HepG2 (cell line): Measurements from ENCODE around the gene IL1A. TPM values are rescaled to one million over a fixed set of nuclear protein-coding genes. Genes with fewer than 3 reads are reported as not detected.

ENCODE experiments used
- ATAC-seq: fragments of 200-7000 bp; cut with Tn5 transposase; 3 replicates; pipeline ENCODE4 v1.9.1; 2020; ENCODE audit warnings: mild to moderate bottlenecking, moderate library complexity
- BruUV-seq: library from RNA; stranded (reverse); fragments of 400-500 nt; replicated peaks from 2 replicates; lab custom pipeline; 2021; lab: Mats Ljungman, UMichigan
- CTCF ChIA-PET: fragments of 300-600 bp; formaldehyde crosslinking; extraction: SDS; loops from one replicate; lab custom pipeline; 2021; ENCODE audit warnings: low total read pairs, inconsistent platforms, low intra/inter-chr PET ratio; lab: Yijun Ruan, JAX
- POLR2A ChIA-PET: fragments of 350-600 bp; sonication (Branson Sonifier 250); formaldehyde crosslinking; loops from one replicate; lab custom pipeline; 2020; ENCODE audit warnings: antibody characterized with exemption, inconsistent platforms; lab: Yijun Ruan, JAX
- DNase-seq: peaks from one replicate; pipeline ENCODE4 v3.0.0-alpha.2; 2015; ENCODE audit warnings: low spot score
- FAIRE-seq: peaks from 3 replicates; lab custom pipeline; 2011; peaks lifted over from hg19 to GRCh38; lab: Jason Lieb, UNC
- H2AFZ ChIP-seq: one replicate; pipeline ENCODE4 v1.6.1; 2011; ENCODE audit warnings: low read length, inconsistent platforms
- H3K27ac ChIP-seq: fragments of 300-600 bp; 3 replicates; pipeline ENCODE4 v1.8.0; 2011; ENCODE audit warnings: mixed run types, mild to moderate bottlenecking, mixed read lengths, low read length, inconsistent platforms; ENCODE audit not compliant: insufficient read depth; ENCODE audit errors: extremely low read length
- H3K27me3 ChIP-seq, 2 experiments: fragments of 200-600 bp in 1 of 2; 2 replicates in 1 of 2; 3 replicates in 1 of 2; pipeline versions ENCODE4 v1.6.0 to v1.8.0; 2011; ENCODE audit warnings: low read length in 2 of 2, mild to moderate bottlenecking in 2 of 2, moderate library complexity in 2 of 2, inconsistent platforms in 1 of 2; ENCODE audit not compliant: insufficient read depth in 2 of 2, control insufficient read depth in 1 of 2
- H3K36me3 ChIP-seq, 2 experiments: fragments of 200-600 bp in 1 of 2; replicated peaks in 1 of 2; 2 replicates in 1 of 2; 3 replicates in 1 of 2; pipeline versions ENCODE4 v1.5.1 to v1.8.0; 2011; ENCODE audit warnings: low read length in 2 of 2, inconsistent platforms in 1 of 2; ENCODE audit not compliant: insufficient read depth in 2 of 2, control insufficient read depth in 1 of 2
- H3K4me1 ChIP-seq: 2 replicates; pipeline ENCODE4 v1.5.1; 2012; ENCODE audit warnings: low read length, inconsistent platforms; ENCODE audit not compliant: insufficient read depth
- H3K4me2 ChIP-seq: 2 replicates; pipeline ENCODE4 v1.6.0; 2011; ENCODE audit warnings: low read depth, low read length, inconsistent platforms
- H3K4me3 ChIP-seq, 3 experiments: fragments of 200-600 bp in 1 of 3; sonication (generic), shearing (Covaris generic) in 1 of 3; replicated peaks in 1 of 3; 2 replicates each; pipeline ENCODE4 v1.5.1; 2011 to 2016; ENCODE audit warnings: low read length in 3 of 3, inconsistent platforms in 2 of 3, low read depth in 2 of 3, mild to moderate bottlenecking in 2 of 3, control low read depth in 1 of 3, mixed read lengths in 1 of 3; ENCODE audit not compliant: insufficient read depth in 1 of 3
- H3K79me2 ChIP-seq: one replicate; pipeline ENCODE4 v1.6.1; 2011; ENCODE audit warnings: low read length, inconsistent platforms; ENCODE audit not compliant: insufficient read depth
- H3K9ac ChIP-seq: 2 replicates; pipeline ENCODE4 v1.6.0; 2011; ENCODE audit warnings: mild to moderate bottlenecking, low read depth, low read length, inconsistent platforms; ENCODE audit not compliant: insufficient read depth
- H3K9me3 ChIP-seq: 2 replicates; pipeline ENCODE4 v1.5.1; 2012; ENCODE audit warnings: mild to moderate bottlenecking, low read length
- H4K20me1 ChIP-seq: 2 replicates; pipeline ENCODE4 v1.6.0; 2011; ENCODE audit warnings: inconsistent platforms, mild to moderate bottlenecking, low read length, moderate library complexity; ENCODE audit not compliant: insufficient read depth
- CREB1 ChIP-seq, 2 experiments: fragments of 450-650 bp in 1 of 2; IDR thresholded peaks; 2 replicates each; pipeline ENCODE4 v1.6.1; 2016 to 2017; ENCODE audit warnings: control low read depth in 1 of 2, mild to moderate bottlenecking in 1 of 2, missing compliant biosample characterization in 1 of 2, missing genetic modification characterization in 1 of 2
- ERF ChIP-seq: IDR thresholded peaks from 2 replicates; pipeline ENCODE4 v1.6.1; 2018; ENCODE audit warnings: missing biosample characterization, missing genetic modification reagents
- FOXO1 ChIP-seq: sonication (generic); formaldehyde crosslinking; IDR thresholded peaks from 2 replicates; pipeline ENCODE4 v1.4.0; 2020; ENCODE audit warnings: missing genetic modification reagents
- JUNB ChIP-seq: sonication (generic); formaldehyde crosslinking; IDR thresholded peaks from 2 replicates; pipeline ENCODE4 v1.8.0; 2022; ENCODE audit warnings: missing genetic modification reagents, mild to moderate bottlenecking, borderline replicate concordance
- NCOA2 ChIP-seq: sonication (generic); formaldehyde crosslinking; IDR thresholded peaks from 2 replicates; pipeline ENCODE4 v1.8.0; 2022; ENCODE audit warnings: inconsistent platforms
- PLRG1 ChIP-seq: fragments of 450-650 bp; conservative IDR thresholded peaks from 2 replicates; pipeline ENCODE4 v1.6.1; 2016
- TBL1XR1 ChIP-seq: fragments of 150-350 bp; IDR thresholded peaks from 2 replicates; pipeline ENCODE4 v1.6.1; 2014; ENCODE audit warnings: borderline replicate concordance, low read length; ENCODE audit not compliant: partially characterized antibody
- TSC22D2 ChIP-seq: sonication (generic); formaldehyde crosslinking; IDR thresholded peaks from 2 replicates; pipeline ENCODE4 v1.5.1; 2020; ENCODE audit warnings: missing genetic modification reagents, mild to moderate bottlenecking, borderline replicate concordance
- WIZ ChIP-seq: sonication (generic); formaldehyde crosslinking; IDR thresholded peaks from 2 replicates; pipeline ENCODE4 v1.5.1; 2020; ENCODE audit warnings: mild to moderate bottlenecking, missing genetic modification reagents
- ZBTB1 ChIP-seq: sonication (generic); formaldehyde crosslinking; IDR thresholded peaks from 2 replicates; pipeline ENCODE4 v1.4.0; 2020; ENCODE audit warnings: missing genetic modification reagents, borderline replicate concordance
- ZNF331 ChIP-seq: sonication (generic); formaldehyde crosslinking; IDR thresholded peaks from 2 replicates; pipeline ENCODE4 v1.4.0; 2020; ENCODE audit warnings: missing genetic modification reagents
- ZNF343 ChIP-seq: sonication (generic); formaldehyde crosslinking; IDR thresholded peaks from 2 replicates; pipeline ENCODE4 v1.4.0; 2020; ENCODE audit warnings: mild to moderate bottlenecking, missing genetic modification reagents
- ZNF44 ChIP-seq: sonication (generic); formaldehyde crosslinking; IDR thresholded peaks from 2 replicates; pipeline ENCODE4 v1.5.1; 2020; ENCODE audit warnings: mild to moderate bottlenecking, missing genetic modification reagents
- ZNF543 ChIP-seq: sonication (generic); formaldehyde crosslinking; IDR thresholded peaks from 2 replicates; pipeline ENCODE4 v1.4.0; 2020; ENCODE audit warnings: mild to moderate bottlenecking, missing genetic modification reagents
- ZNF746 ChIP-seq: sonication (generic); formaldehyde crosslinking; IDR thresholded peaks from 2 replicates; pipeline ENCODE4 v1.8.0; 2022; ENCODE audit warnings: mild to moderate bottlenecking, missing genetic modification reagents
- ZNF816 ChIP-seq: sonication (generic); formaldehyde crosslinking; IDR thresholded peaks from 2 replicates; pipeline ENCODE4 v1.8.0; 2022; ENCODE audit warnings: missing genetic modification reagents, mild to moderate bottlenecking, borderline replicate concordance
- WGBS: methylation state at CpG from one replicate; pipeline ENCODE4 v1.1.6; 2017; ENCODE audit warnings: low lambda C conversion rate; 5-methylcytosine and 5-hydroxymethylcytosine counted together
- in situ Hi-C: cut with HindIII; loops from 2 replicates; pipeline ENCODE4 v1.10.0; 2017; ENCODE audit warnings: low pct_unique_long_range_greater_than_20kb; ENCODE audit not compliant: extremely low pct_ligation_motif_present
- intact Hi-C: fragments of 100-400 bp; cut with micrococcal nuclease; formaldehyde crosslinking; loops from one replicate; pipeline ENCODE4 v1.10.0; 2022; ENCODE audit not compliant: unreplicated experiment
- polyA plus RNA-seq, 8 experiments: library from polyadenylated mRNA; depleted of rRNA in 3 of 8; stranded (reverse) in 7 of 8; unstranded in 1 of 8; fragments of >200 nt; fragmentation: Illumina TruSeq in 4 of 8; extraction: Trizol in 4 of 8; gene quantifications; 2 replicates each; pipeline versions ENCODE4 v1.2.1 to v1.2.3, GENCODE V29; 2011 to 2016; ENCODE audit warnings: low read depth in 4 of 8, missing spikeins in 1 of 8, mixed read lengths in 1 of 8; ENCODE audit not compliant: insufficient read depth in 1 of 8
- total RNA-seq, 5 experiments: library from RNA; depleted of rRNA; stranded (reverse); fragments of >200 nt; fragmentation: Illumina TruSeq; extraction: Trizol; gene quantifications; 2 replicates each; pipeline ENCODE4 v1.2.3, GENCODE V29; 2016; ENCODE audit warnings: low read depth in 1 of 5
- TF ChIP-seq, protein P1 (sequence below): sonication (generic); formaldehyde crosslinking; IDR thresholded peaks from 2 replicates; pipeline ENCODE4 v1.5.0; 2020; ENCODE audit warnings: missing genetic modification reagents
- TF ChIP-seq, protein P2 (sequence below): fragments of 450-650 bp; IDR thresholded peaks from 2 replicates; pipeline ENCODE4 v1.6.1; 2016

The IL1A gene
- total and polyA plus RNA-seq, 2 of the 13 experiments (the other 11 are each of a cell fraction or from before 2014, with no cell fraction given) = not detected

DNA sequence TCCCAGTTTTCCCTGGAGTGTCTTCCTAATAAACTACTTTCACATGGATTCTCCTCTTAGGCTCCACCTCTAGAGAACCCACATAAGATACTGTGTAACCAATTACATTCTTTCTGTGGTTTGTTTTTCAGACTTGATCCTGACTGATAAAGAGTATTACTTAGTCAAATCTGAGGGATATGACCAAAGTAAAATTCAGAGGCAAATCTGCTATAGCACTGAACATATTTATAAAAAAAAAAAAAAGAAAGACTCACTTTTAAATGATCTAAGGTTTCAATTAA lies 33.8 kb downstream of the IL1A start:
- intact Hi-C loops = loop anchor here (2.0 kb wide), 1 partner anchor 14 kb away; the partner anchor contains the start of gene CKAP2L

DNA sequence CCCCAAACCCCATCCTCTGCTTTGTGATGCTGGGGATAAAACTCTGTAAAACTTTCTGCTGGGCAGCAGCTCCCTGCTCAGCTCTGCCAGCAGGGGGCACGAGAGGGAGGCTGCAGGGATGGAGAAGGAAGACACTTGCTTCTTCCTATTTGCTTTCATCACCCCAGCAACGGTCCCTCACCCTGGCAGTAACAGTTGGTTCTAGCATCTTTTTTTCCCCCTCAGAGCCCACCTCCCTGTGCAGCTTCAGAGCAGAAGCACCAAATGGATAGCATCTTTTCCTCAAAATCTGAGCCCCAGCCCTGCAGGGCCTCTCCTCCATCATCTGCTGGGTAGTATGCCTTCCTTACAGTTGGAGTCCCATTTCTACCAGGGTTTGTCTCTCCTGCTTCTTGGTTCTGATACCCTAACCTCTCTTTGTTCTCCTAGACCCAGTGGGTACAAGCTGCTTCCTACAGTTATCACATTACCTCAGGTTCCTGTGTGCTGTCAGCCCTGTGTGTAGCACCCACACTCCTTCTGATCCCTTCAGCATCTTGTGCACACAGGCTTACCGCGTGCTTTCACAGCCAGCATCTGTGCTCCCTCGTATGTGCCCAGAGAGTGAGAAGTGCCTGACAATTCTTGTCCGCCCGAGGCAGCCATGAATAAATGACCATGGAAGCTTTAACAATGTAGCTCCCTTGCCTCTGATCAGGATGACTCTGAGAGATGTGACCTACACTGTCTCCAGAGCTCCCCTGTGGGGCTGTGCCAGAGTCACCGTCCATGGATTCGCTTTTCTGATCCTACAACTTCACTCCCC lies 34.3 kb downstream of the IL1A start:
- Histone ChIP-seq H3K79me2 (peaks cover 9% of the 10 kb centered on the region), H2AFZ (no peak overlapping the region), H4K20me1 (no peaks in the 10 kb centered on the region), H3K9me3 (no peaks in the 10 kb centered on the region), H3K27me3 (no peaks in the 10 kb centered on the region), H3K36me3 (peaks cover 9 to 62% of the 10 kb centered on the region in 2 experiments), H3K27ac (peak overlapping the region; percentile 4), H3K9ac (no peak overlapping the region), H3K4me1 (peaks cover 32% of the 10 kb centered on the region), H3K4me3 (no peak overlapping the region), H3K4me2 (no peak overlapping the region)
- no TSS peak for BruUV-seq
- intact Hi-C loops = loop anchor here (1.0 to 2.0 kb wide), 4 partner anchors 15 to 208 kb away; partner anchors contain the start of gene CKAP2L
- ChIA-PET CTCF (interaction anchor here (0.7 to 5.0 kb wide), 4 partner anchors 134 to 209 kb away, joined by 3 to 86 read pairs (median 18); no protein-coding TSS in a partner anchor), POLR2A (interaction anchor here (1.4 kb wide), 1 partner anchor 192 kb away, joined by 4 read pairs; no protein-coding TSS in a partner anchor)
- WGBS = 75% methylated on average over 9 of the region's 9 CpGs
- peak; percentile 49 for FAIRE-seq
- DNase-seq = peak; percentile 62
- in situ Hi-C loops = loop anchor here (5.0 kb wide), 2 partner anchors 127 to 192 kb away; no protein-coding TSS in a partner anchor
- ATAC-seq = peak; percentile 93
- TF ChIP-seq ZNF816 (CRISPR knock-in tag) = no peak
- peak; percentile 29; the same call in 1 of the 2 replicates for TF ChIP-seq TSC22D2
- no peak for TF ChIP-seq ZBTB1 (CRISPR knock-in tag)
- TF ChIP-seq ZNF343 (CRISPR knock-in tag) = no peak
- TF ChIP-seq PLRG1 = no peak
- TF ChIP-seq FOXO1 (CRISPR knock-in tag) = no peak; the same call in 1 of the 2 replicates
- peak; percentile 28; the same call in 1 of the 2 replicates for TF ChIP-seq NCOA2 (CRISPR knock-in tag)
- no peak for TF ChIP-seq TBL1XR1
- TF ChIP-seq ERF = peak; percentile 56; the same call in 1 of the 2 replicates
- no peak for TF ChIP-seq WIZ
- TF ChIP-seq, protein P1, sequence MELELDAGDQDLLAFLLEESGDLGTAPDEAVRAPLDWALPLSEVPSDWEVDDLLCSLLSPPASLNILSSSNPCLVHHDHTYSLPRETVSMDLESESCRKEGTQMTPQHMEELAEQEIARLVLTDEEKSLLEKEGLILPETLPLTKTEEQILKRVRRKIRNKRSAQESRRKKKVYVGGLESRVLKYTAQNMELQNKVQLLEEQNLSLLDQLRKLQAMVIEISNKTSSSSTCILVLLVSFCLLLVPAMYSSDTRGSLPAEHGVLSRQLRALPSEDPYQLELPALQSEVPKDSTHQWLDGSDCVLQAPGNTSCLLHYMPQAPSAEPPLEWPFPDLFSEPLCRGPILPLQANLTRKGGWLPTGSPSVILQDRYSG = no peak
- no peak for TF ChIP-seq ZNF44 (CRISPR knock-in tag)
- TF ChIP-seq, protein P2, sequence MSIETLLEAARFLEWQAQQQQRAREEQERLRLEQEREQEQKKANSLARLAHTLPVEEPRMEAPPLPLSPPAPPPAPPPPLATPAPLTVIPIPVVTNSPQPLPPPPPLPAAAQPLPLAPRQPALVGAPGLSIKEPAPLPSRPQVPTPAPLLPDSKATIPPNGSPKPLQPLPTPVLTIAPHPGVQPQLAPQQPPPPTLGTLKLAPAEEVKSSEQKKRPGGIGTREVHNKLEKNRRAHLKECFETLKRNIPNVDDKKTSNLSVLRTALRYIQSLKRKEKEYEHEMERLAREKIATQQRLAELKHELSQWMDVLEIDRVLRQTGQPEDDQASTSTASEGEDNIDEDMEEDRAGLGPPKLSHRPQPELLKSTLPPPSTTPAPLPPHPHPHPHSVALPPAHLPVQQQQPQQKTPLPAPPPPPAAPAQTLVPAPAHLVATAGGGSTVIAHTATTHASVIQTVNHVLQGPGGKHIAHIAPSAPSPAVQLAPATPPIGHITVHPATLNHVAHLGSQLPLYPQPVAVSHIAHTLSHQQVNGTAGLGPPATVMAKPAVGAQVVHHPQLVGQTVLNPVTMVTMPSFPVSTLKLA = no peak
- TF ChIP-seq ZNF746 = no peak
- no peak for TF ChIP-seq ZNF543 (CRISPR knock-in tag)

More for the DNA sequence above, 33.8 kb downstream of the IL1A start:
- no peak overlapping the region for H3K9ac ChIP-seq
- peaks cover 10 to 64% of the 10 kb centered on the region in 2 experiments for H3K36me3 ChIP-seq
- H3K27ac ChIP-seq = peak overlapping the region; percentile 4
- no peak overlapping the region for H3K4me2 ChIP-seq
- ChIA-PET CTCF (interaction anchor here (0.7 to 5.0 kb wide), 4 partner anchors 134 to 208 kb away, joined by 3 to 86 read pairs (median 8); no protein-coding TSS in a partner anchor), POLR2A (no interaction called here)
- H3K27me3 ChIP-seq = no peaks in the 10 kb centered on the region
- no peaks in the 10 kb centered on the region for H4K20me1 ChIP-seq
- H3K79me2 ChIP-seq = peaks cover 11% of the 10 kb centered on the region
- DNase-seq (no peak), FAIRE-seq (no peak), ATAC-seq (no peak)
- BruUV-seq = no TSS peak
- no peak overlapping the region for H2AFZ ChIP-seq
- no peaks in the 10 kb centered on the region for H3K9me3 ChIP-seq
- in situ Hi-C loops = loop anchor here (5.0 kb wide), 2 partner anchors 127 to 192 kb away; no protein-coding TSS in a partner anchor
- no peak overlapping the region for H3K4me3 ChIP-seq
- TF ChIP-seq CREB1 (IDR thresholded peaks at IDR 0.05) = no peak
- 0 out of 2 replicates have a peak, but pooled peaks have one; percentile 11 for TF ChIP-seq CREB1 (CRISPR knock-in tag; IDR thresholded peaks at IDR 0.05)
- TF ChIP-seq ZNF331 = no peak
- no peak for TF ChIP-seq JUNB (CRISPR knock-in tag)
- TF ChIP-seq, all 625 proteins: peak for 1
- H3K4me1 ChIP-seq = peaks cover 32% of the 10 kb centered on the region
